HEK293T (cell line): ENCODE data around the gene SLAMF7.
"Not testable (repeated sequence)": the region's sequence is repeated elsewhere in the genome, so short reads cannot be mapped to it uniquely, and the experiment has no call there.

ENCODE experiments used
- CTCF ChIA-PET: fragments of 350-600 bp; formaldehyde crosslinking; extraction: SDS; loops from one replicate; lab custom pipeline; 2021; ENCODE audit warnings: antibody characterized with exemption, inconsistent platforms; lab: Yijun Ruan, JAX
- POLR2A ChIA-PET: fragments of 350-600 bp; formaldehyde crosslinking; extraction: SDS; loops from one replicate; lab custom pipeline; 2020; ENCODE audit warnings: antibody characterized with exemption, inconsistent platforms; lab: Yijun Ruan, JAX
- DNase-seq: peaks from one replicate; pipeline ENCODE4 v3.0.0; 2012; ENCODE audit warnings: mixed read lengths; ENCODE audit errors: extremely low spot score
- ARNT ChIP-seq: fragments of 450-650 bp; IDR thresholded peaks from 2 replicates; pipeline ENCODE4 v1.6.1; 2017; ENCODE audit warnings: mild to moderate bottlenecking
- BHLHE40 ChIP-seq: fragments of 450-650 bp; IDR thresholded peaks from 2 replicates; pipeline ENCODE4 v1.6.1; 2016; ENCODE audit warnings: mild to moderate bottlenecking, moderate library complexity, borderline replicate concordance
- CTBP1 ChIP-seq: fragments of 450-650 bp; IDR thresholded peaks from 2 replicates; pipeline ENCODE4 v1.6.1; 2016; ENCODE audit warnings: borderline replicate concordance
- ELF4 ChIP-seq: fragments of 450-650 bp; IDR thresholded peaks from 2 replicates; pipeline ENCODE4 v1.6.1; 2017; ENCODE audit warnings: antibody characterized with exemption
- FOXA1 ChIP-seq: fragments of 450-650 bp; IDR thresholded peaks from 2 replicates; pipeline ENCODE4 v1.6.1; 2016; ENCODE audit warnings: mild to moderate bottlenecking
- FOXK2 ChIP-seq: fragments of 450-650 bp; IDR thresholded peaks from 2 replicates; pipeline ENCODE4 v1.6.1; 2016; ENCODE audit warnings: mild to moderate bottlenecking
- FOXM1 ChIP-seq: fragments of 450-650 bp; IDR thresholded peaks from 2 replicates; pipeline ENCODE4 v1.6.1; 2017; ENCODE audit warnings: mild to moderate bottlenecking, borderline replicate concordance
- HDGF ChIP-seq: fragments of 450-650 bp; IDR thresholded peaks from 2 replicates; pipeline ENCODE4 v1.6.1; 2017; ENCODE audit warnings: antibody characterized with exemption, borderline replicate concordance
- L3MBTL2 ChIP-seq: fragments of 450-650 bp; conservative IDR thresholded peaks from 2 replicates; pipeline ENCODE4 v1.6.1; 2016; ENCODE audit warnings: mild to moderate bottlenecking
- LEF1 ChIP-seq: fragments of 450-650 bp; IDR thresholded peaks from 2 replicates; pipeline ENCODE4 v1.6.1; 2017; ENCODE audit warnings: mild to moderate bottlenecking, borderline replicate concordance
- NFRKB ChIP-seq: fragments of 450-650 bp; IDR thresholded peaks from 2 replicates; pipeline ENCODE4 v1.6.1; 2016; ENCODE audit warnings: mild to moderate bottlenecking, moderate library complexity
- PKNOX1 ChIP-seq: fragments of 450-650 bp; IDR thresholded peaks from 2 replicates; pipeline ENCODE4 v1.6.1; 2016
- SP1 ChIP-seq: fragments of 450-650 bp; IDR thresholded peaks from 2 replicates; pipeline ENCODE4 v1.6.1; 2017
- SUZ12 ChIP-seq: fragments of 450-650 bp; IDR thresholded peaks from 2 replicates; pipeline ENCODE4 v1.6.1; 2016; ENCODE audit warnings: mild to moderate bottlenecking
- TARDBP ChIP-seq: fragments of 450-650 bp; IDR thresholded peaks from 2 replicates; pipeline ENCODE4 v1.6.1; 2016
- ZNF384 ChIP-seq: fragments of 450-650 bp; IDR thresholded peaks from 2 replicates; pipeline ENCODE4 v1.6.1; 2016

Gene SLAMF7

GRCh38 chr1:160724465-160725242 is 14.4 kb upstream of the SLAMF7 start:
- TF ChIP-seq FOXM1 (no peak), PKNOX1 (no peak), NFRKB (no peak), TARDBP (no peak), ELF4 (no peak), HDGF (no peak), SUZ12 (no peak), FOXA1 (no peak), L3MBTL2 (no peak), ARNT (no peak), ZNF384 (no peak), LEF1 (no peak)
- ChIA-PET POLR2A (interaction anchor here (0.6 kb wide), 1 partner anchor 312 kb away, joined by 3 read pairs; no protein-coding TSS in a partner anchor), CTCF (interaction anchor here (0.5 kb wide), 1 partner anchor 163 kb away, joined by 3 read pairs; no protein-coding TSS in a partner anchor)
- no peak for DNase-seq

GRCh38 chr1:160726114-160726497 is 12.9 kb upstream of the SLAMF7 start:
- DNase-seq = no peak
- ChIA-PET CTCF (interaction anchor here (0.8 kb wide), 1 partner anchor 226 kb away, joined by 3 read pairs; no protein-coding TSS in a partner anchor), POLR2A (no interaction called here)
- TF ChIP-seq FOXM1 (no peak), ELF4 (no peak), ARNT (no peak), CTBP1 (no peak), BHLHE40 (no peak), SP1 (no peak), NFRKB (no peak), PKNOX1 (no peak), FOXA1 (no peak), L3MBTL2 (no peak), TARDBP (no peak), LEF1 (no peak), ZNF384 (no peak)

GRCh38 chr1:160726498-160727315 is 12.3 kb upstream of the SLAMF7 start:
- TF ChIP-seq FOXM1 = no peak
- no peak for TF ChIP-seq ZNF384
- no peak for TF ChIP-seq ELF4
- no peak for TF ChIP-seq L3MBTL2
- no peak for TF ChIP-seq LEF1
- no peak for TF ChIP-seq SP1
- no peak for TF ChIP-seq SUZ12
- TF ChIP-seq FOXK2 = no peak
- TF ChIP-seq TARDBP = no peak
- TF ChIP-seq CTBP1 = no peak
- TF ChIP-seq PKNOX1 = no peak
- no peak for TF ChIP-seq HDGF
- no peak for TF ChIP-seq NFRKB
- CTCF ChIA-PET = interaction anchor here (0.9 kb wide), 1 partner anchor 54 kb away, joined by 3 read pairs; no protein-coding TSS in a partner anchor
- POLR2A ChIA-PET = no interaction called here
- peak; percentile 84 for DNase-seq

GRCh38 chr1:160727316-160727640 is 11.8 kb upstream of the SLAMF7 start:
- DNase-seq = no peak
- TF ChIP-seq ARNT (no peak), SP1 (no peak), FOXM1 (no peak), BHLHE40 (no peak), TARDBP (no peak), LEF1 (no peak), L3MBTL2 (no peak), CTBP1 (no peak), HDGF (no peak), NFRKB (no peak), FOXA1 (no peak), ZNF384 (no peak), SUZ12 (no peak), PKNOX1 (no peak), FOXK2 (no peak), ELF4 (no peak)
- ChIA-PET POLR2A (no interaction called here), CTCF (interaction anchor here (0.5 to 0.9 kb wide), 2 partner anchors 53 to 368 kb away, joined by 3 to 5 read pairs; no protein-coding TSS in a partner anchor)

- CTCF ChIA-PET, DNase-seq, POLR2A ChIA-PET: not testable (repeated sequence)
Observed at GRCh38 chr1:160731564-160731963, 7.5 kb upstream of the SLAMF7 start.
